ENCODE results near the gene SLC25A21.

DNA sequence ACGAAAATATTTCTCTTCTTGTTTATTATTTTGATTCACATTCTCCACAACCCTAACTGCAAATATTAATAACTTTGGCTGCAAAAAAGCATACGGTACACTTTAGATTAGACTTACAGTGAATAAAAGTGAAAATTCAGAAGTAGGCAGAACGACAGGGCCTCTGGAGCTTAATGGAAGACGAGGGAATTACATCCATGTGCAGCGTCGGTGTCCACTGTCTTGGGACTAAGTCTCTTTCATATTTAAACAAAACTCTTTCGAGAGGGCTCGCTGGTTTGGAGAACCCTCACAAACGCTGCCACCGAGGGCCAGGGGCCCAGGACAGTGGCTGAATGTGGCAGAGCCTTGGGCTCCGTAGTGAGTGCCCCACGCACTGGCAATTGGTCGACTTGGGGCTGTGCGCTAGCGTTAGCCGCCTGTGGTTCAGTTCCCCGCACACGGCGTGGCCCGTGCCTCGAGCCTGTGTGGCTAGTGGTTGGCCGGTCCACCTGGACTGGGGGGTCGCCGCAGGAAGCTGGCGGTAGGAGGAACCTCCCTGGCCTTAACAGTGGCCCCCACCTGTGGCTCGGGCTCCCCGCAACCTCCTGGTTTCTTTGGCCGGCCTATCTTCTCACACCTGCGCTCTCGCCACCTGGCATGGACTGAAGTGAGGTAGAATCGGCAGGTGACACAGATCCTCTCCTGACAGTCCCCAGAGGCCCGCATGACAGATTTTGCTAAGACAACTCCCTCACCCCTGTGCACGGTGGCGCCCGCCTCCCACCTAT, 511.5 kb downstream of the SLC25A21 start:
- TF ChIP-seq POLR2A (IDR thresholded peaks at IDR 0.05; ENCODE audit: low read length) = no peak
- no peak for TF ChIP-seq GATA1 (IDR thresholded peaks at IDR 0.05; ENCODE audit: low read depth, low read length)
